C4-2B (cell line): ENCODE data around the gene TRAPPC6A.

ENCODE experiments used
- ZFX ChIP-seq: fragments of 450-650 bp; IDR thresholded peaks from 2 replicates; pipeline ENCODE4 v1.6.1; 2017
- TF ChIP-seq, protein P1 (sequence below): fragments of 450-650 bp; conservative IDR thresholded peaks from 2 replicates; pipeline ENCODE4 v1.5.1; 2017; ENCODE audit warnings: mild to moderate bottlenecking

DNA sequence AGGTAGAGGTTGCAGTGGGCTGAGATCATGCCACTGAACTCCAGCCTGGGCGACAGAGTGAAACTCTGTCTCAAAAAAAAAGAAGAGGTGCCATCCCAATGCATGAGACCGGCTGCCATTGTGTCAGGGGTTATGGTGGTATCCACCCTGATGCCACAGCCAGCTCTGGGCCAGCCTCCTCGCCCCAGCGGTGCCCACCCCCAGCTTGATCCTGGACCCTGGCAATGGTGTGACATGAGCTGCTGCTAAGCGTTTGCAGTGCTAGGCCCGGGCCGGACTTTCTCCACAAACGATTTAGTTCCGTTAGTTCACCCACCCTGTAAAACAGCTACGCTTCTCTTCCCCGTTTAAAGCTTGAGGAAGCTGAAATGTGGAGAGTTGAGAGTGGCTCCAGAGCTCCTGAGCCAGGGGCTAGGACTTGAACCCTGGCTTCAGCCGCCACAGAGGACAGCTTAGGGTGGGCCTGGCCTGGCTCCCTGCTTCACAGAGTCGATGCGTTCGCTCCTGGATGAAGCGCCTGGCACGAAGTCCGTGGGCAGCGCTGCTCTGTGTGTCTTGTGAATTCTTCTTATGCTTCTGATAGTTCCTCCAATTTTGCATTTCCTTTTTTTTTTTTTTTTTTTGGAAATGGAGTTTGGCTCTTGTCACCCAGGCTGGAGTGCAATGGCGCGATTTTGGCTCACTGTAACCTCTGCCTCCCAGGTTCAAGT, 42.7 kb downstream of the TRAPPC6A start:
- TF ChIP-seq, protein P1, sequence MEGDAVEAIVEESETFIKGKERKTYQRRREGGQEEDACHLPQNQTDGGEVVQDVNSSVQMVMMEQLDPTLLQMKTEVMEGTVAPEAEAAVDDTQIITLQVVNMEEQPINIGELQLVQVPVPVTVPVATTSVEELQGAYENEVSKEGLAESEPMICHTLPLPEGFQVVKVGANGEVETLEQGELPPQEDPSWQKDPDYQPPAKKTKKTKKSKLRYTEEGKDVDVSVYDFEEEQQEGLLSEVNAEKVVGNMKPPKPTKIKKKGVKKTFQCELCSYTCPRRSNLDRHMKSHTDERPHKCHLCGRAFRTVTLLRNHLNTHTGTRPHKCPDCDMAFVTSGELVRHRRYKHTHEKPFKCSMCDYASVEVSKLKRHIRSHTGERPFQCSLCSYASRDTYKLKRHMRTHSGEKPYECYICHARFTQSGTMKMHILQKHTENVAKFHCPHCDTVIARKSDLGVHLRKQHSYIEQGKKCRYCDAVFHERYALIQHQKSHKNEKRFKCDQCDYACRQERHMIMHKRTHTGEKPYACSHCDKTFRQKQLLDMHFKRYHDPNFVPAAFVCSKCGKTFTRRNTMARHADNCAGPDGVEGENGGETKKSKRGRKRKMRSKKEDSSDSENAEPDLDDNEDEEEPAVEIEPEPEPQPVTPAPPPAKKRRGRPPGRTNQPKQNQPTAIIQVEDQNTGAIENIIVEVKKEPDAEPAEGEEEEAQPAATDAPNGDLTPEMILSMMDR = no peak
- TF ChIP-seq ZFX = no peak
